Measurements from ENCODE around the gene NACC1. TPM values are rescaled to one million over a fixed set of nuclear protein-coding genes. Genes with fewer than 3 reads are reported as not detected.
"Not testable (repeated sequence)": the region's sequence is repeated elsewhere in the genome, so short reads cannot be mapped to it uniquely, and the experiment has no call there.

The NACC1 gene
- total RNA-seq, 4 donors from 2014 or later, result 31.6 to 54.2 (median 36.5) TPM

GRCh38 chr19:13163609-13164342, 45.7 kb downstream of the NACC1 start:
- Histone ChIP-seq H3K36me3 (no peaks in the 10 kb centered on the region), H3K4me1 (peaks cover 36 to 74% (median 61%) of the 10 kb centered on the region in 4 donors), H3K9me3 (no peaks in the 10 kb centered on the region), H3K27me3 (no peaks in the 10 kb centered on the region), H3K27ac (peak overlapping the region; percentile 95 to 98 (median 97)), H3K4me3 (peak overlapping the region in 3 of 4 donors; percentile 20 to 46 (median 29))
- 15% methylated on average over 19 of the region's 20 CpGs; no CpG with 5 or more reads in 1 of the 2 donors for WGBS, 2 donors (ENCODE audit: low coverage in 1 of 2)
- in situ Hi-C loops (cut with MboI; ENCODE audit: low pct_ligation_motif_present in 1 of 4, low pct_unique_long_range_greater_than_20kb in 1 of 4, low sequenced_read_pairs in 3 of 4), result no loop called here
- intact Hi-C loops (cut with DNase I; ENCODE audit: low total_unique reads), result no loop called here
- DNase-seq, result peak; percentile 80
- TF ChIP-seq, protein P1, sequence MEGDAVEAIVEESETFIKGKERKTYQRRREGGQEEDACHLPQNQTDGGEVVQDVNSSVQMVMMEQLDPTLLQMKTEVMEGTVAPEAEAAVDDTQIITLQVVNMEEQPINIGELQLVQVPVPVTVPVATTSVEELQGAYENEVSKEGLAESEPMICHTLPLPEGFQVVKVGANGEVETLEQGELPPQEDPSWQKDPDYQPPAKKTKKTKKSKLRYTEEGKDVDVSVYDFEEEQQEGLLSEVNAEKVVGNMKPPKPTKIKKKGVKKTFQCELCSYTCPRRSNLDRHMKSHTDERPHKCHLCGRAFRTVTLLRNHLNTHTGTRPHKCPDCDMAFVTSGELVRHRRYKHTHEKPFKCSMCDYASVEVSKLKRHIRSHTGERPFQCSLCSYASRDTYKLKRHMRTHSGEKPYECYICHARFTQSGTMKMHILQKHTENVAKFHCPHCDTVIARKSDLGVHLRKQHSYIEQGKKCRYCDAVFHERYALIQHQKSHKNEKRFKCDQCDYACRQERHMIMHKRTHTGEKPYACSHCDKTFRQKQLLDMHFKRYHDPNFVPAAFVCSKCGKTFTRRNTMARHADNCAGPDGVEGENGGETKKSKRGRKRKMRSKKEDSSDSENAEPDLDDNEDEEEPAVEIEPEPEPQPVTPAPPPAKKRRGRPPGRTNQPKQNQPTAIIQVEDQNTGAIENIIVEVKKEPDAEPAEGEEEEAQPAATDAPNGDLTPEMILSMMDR (IDR thresholded peaks at IDR 0.05), result no peak
- TF ChIP-seq POLR2AphosphoS5 (IDR thresholded peaks at IDR 0.05) (peak in 2 of 3 donors; percentile 42 to 47), POLR2A (IDR thresholded peaks at IDR 0.05) (no peak), EP300 (IDR thresholded peaks at IDR 0.05; ENCODE audit: low read depth) (no peak)

DNA sequence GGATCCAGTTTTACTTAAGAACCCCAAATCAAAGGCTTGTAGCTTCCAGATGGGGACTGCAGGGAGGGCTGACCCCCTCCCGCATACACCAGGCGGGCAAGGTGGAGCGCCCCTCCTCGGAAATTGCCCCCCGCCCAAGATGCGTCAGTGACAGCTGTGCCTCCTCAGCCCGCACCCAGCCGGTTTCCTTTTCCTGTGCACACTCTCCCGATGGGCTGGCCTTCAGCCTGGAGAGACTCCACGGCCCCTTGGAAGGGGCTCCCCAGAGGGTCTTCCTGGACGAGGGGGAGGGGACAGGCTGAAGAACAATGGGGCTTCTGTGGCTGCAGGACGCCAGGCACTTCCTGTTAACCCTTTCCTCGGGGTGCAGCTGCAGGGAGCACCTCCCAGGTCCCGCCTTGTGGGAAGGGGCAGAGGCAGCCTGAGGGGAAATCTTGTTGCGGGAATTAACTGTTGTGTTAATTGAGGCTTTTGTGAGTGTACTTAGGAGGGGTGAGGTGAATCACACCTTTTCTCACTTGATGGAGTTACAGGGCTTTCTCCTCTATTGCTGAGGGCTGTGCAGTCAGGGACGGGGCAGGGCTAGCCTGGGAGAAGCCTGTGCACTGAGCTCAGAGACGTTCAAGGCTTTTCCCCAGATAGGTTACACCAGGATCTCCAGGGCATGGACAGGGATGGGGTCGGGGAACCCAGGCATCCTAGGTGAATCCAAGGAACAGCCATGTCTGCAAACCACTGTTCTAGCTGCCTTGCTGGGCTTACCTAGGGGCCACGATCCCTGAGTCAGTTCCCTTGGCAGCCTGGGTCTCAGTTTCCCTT, 46.5 kb downstream of the NACC1 start:
- 9% methylated on average over 19 of the region's 19 CpGs; no CpG with 5 or more reads in 1 of the 2 donors for WGBS, 2 donors (ENCODE audit: low coverage in 1 of 2)
- no peaks in the 10 kb centered on the region for H3K27me3 ChIP-seq
- in situ Hi-C loops (cut with MboI; ENCODE audit: low pct_ligation_motif_present in 1 of 4, low pct_unique_long_range_greater_than_20kb in 1 of 4, low sequenced_read_pairs in 3 of 4) (no loop called here), intact Hi-C loops (cut with DNase I; ENCODE audit: low total_unique reads) (no loop called here)
- DNase-seq, result peak; percentile 75
- peaks cover 36 to 82% (median 65%) of the 10 kb centered on the region in 4 donors for H3K4me1 ChIP-seq
- no peaks in the 10 kb centered on the region for H3K9me3 ChIP-seq
- H3K36me3 ChIP-seq, result no peaks in the 10 kb centered on the region
- TF ChIP-seq POLR2A (IDR thresholded peaks at IDR 0.05) (no peak), POLR2AphosphoS5 (IDR thresholded peaks at IDR 0.05) (peak; percentile 16 to 58 (median 29)), EP300 (IDR thresholded peaks at IDR 0.05; ENCODE audit: low read depth) (peak; percentile 25)
- TF ChIP-seq, protein P1 (IDR thresholded peaks at IDR 0.05), result no peak
- H3K4me3 ChIP-seq, result peak overlapping the region in 3 of 4 donors; percentile 8 to 46 (median 29)
- peak overlapping the region; percentile 95 to 98 (median 97) for H3K27ac ChIP-seq

DNA sequence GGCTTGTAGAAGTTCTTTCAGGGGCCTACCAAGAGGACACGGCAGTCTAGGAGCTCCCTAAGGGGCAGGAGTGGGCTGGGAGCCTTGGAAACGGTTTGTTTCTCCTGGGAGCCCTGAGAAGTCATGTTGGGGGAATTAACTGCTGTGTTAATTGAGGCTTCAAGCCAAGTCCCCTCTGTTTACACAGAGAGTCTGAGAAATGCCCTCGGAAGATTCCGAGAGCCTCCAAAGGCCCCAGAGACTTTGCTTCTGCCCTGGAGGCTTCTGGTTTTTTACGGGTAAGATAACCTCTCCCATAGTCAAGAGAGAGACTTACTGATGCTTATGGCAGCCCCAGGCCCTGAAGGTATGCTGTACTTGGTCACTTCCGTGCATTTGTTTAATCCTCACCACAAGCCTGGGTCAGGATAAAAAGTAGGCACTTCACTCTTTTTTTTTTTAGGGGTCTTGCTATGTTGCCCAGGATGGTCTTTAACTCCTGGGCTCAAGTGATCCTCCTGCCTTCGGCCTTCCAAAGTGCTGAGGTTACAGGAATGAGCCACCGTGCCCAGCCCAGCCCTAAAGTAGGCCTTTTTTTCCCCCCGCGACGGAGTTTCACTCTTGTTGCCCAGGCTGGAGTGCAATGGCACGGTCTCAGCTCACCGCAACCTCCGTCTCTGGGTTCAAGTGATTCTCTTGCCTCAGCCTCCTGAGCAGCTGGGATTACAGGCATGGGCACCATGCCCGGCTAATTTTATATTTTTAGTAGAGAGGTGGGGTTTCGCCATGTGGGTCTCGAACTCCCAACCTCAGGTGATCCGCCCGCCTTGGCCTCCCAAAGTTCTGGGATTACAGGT, 47.3 kb downstream of the NACC1 start:
- Histone ChIP-seq H3K4me1 (peaks cover 36 to 90% (median 68%) of the 10 kb centered on the region in 4 donors), H3K27me3 (no peaks in the 10 kb centered on the region), H3K4me3 (no peak overlapping the region), H3K27ac (peak overlapping the region; percentile 95 to 98 (median 97)), H3K9me3 (no peaks in the 10 kb centered on the region), H3K36me3 (no peaks in the 10 kb centered on the region)
- DNase-seq, result no peak
- 72 to 74% methylated on average over 7 to 19 of the region's 19 CpGs for WGBS, 2 donors (ENCODE audit: low coverage in 1 of 2)
- in situ Hi-C loops (cut with MboI; ENCODE audit: low pct_ligation_motif_present in 1 of 4, low pct_unique_long_range_greater_than_20kb in 1 of 4, low sequenced_read_pairs in 3 of 4) (no loop called here), intact Hi-C loops (cut with DNase I; ENCODE audit: low total_unique reads) (no loop called here)
- TF ChIP-seq POLR2AphosphoS5 (IDR thresholded peaks at IDR 0.05) (no peak), EP300 (IDR thresholded peaks at IDR 0.05; ENCODE audit: low read depth) (no peak), POLR2A (IDR thresholded peaks at IDR 0.05) (no peak)

GRCh38 chr19:13166151-13166550, 48.1 kb downstream of the NACC1 start:
- in situ Hi-C loops (cut with MboI; ENCODE audit: low pct_ligation_motif_present in 1 of 4, low pct_unique_long_range_greater_than_20kb in 1 of 4, low sequenced_read_pairs in 3 of 4); intact Hi-C loops (cut with DNase I; ENCODE audit: low total_unique reads); H3K27me3 ChIP-seq; DNase-seq; H3K4me3 ChIP-seq; H3K9me3 ChIP-seq; H3K36me3 ChIP-seq: not testable (repeated sequence)
- WGBS, 2 donors (ENCODE audit: low coverage in 1 of 2), result 93 to 100% methylated on average over 1 to 3 of the region's 3 CpGs
- peak overlapping the region; percentile 95 to 98 (median 97) for H3K27ac ChIP-seq
- peaks cover 36 to 84% (median 65%) of the 10 kb centered on the region in 4 donors for H3K4me1 ChIP-seq

Measured in transverse colon (tissue), 4 donors.